ENCODE measurements around the gene NR1D2. TPM values are rescaled to one million over a fixed set of nuclear protein-coding genes. Genes with fewer than 3 reads are reported as not detected.
A peak's percentile ranks its signal among the peaks of the same experiment; 100 is the strongest.

Gene NR1D2
- total RNA-seq, 1 experiment from 2014 or later = 24.0 TPM

- Histone ChIP-seq H4K20me1 (ENCODE audit: control insufficient read depth, insufficient read depth, insufficient read length) (no peaks in the 10 kb centered on the region), H3K9me3 (ENCODE audit: control insufficient read depth, low read depth, low read length) (no peaks in the 10 kb centered on the region), H3K79me1 (ENCODE audit: insufficient read depth, low read depth, low read length, poor library complexity, severe bottlenecking) (peaks cover 3% of the 10 kb centered on the region), H2BK5ac (ENCODE audit: insufficient read length, low read length) (no peak overlapping the region), H3K14ac (ENCODE audit: insufficient read depth, low read length) (no peak overlapping the region), H2AK5ac (ENCODE audit: insufficient read length, low read length) (no peak overlapping the region), H4K5ac (ENCODE audit: insufficient read length, low read depth, low read length) (no peak overlapping the region), H3K9ac (ENCODE audit: extremely low read depth, insufficient read length, low read length) (no peak overlapping the region), H4K91ac (ENCODE audit: insufficient read length, low read depth, low read length) (no peak overlapping the region), H3K27ac (ENCODE audit: insufficient read length, low read depth, low read length) (no peak overlapping the region), H2BK120ac (ENCODE audit: low read depth, low read length, poor library complexity, severe bottlenecking) (no peak overlapping the region), H2AFZ (ENCODE audit: low read length) (no peak overlapping the region), H3K4me2 (ENCODE audit: insufficient read depth, insufficient read length, low read length) (no peak overlapping the region), H3K23me2 (ENCODE audit: insufficient read length, low read depth, low read length, poor library complexity, severe bottlenecking) (peaks cover 4% of the 10 kb centered on the region), H3T11ph (ENCODE audit: low read length) (no peak overlapping the region), H3K4ac (ENCODE audit: low read depth, low read length) (no peak overlapping the region), H3K79me2 (ENCODE audit: insufficient read depth, low read length) (peaks cover 7% of the 10 kb centered on the region; the same call in 1 of the 2 replicates), H3K27me3 (ENCODE audit: insufficient read depth, low read length) (no peaks in the 10 kb centered on the region), H4K8ac (replicated peaks; ENCODE audit: insufficient read length, low read depth, low read length) (no peak overlapping the region), H3K4me1 (ENCODE audit: insufficient read depth, low read length) (no peaks in the 10 kb centered on the region; the same call in 1 of the 2 replicates), H2BK12ac (ENCODE audit: insufficient read length, low read depth, low read length) (no peak overlapping the region), H2BK20ac (ENCODE audit: low read depth, low read length, poor library complexity, severe bottlenecking) (no peak overlapping the region), H3K18ac (ENCODE audit: insufficient read length, low read depth, low read length) (no peak overlapping the region), H3K23ac (ENCODE audit: insufficient read length, low read depth, low read length) (no peak overlapping the region), H2BK15ac (ENCODE audit: low read depth, low read length) (no peak overlapping the region), H3K56ac (ENCODE audit: insufficient read length, low read depth, low read length) (no peak overlapping the region)
- no CpG with 5 or more reads among the region's 3 CpGs for WGBS (ENCODE audit: extremely low coverage, insufficient read length, low lambda C conversion rate)
- Mint-ChIP-seq H3K9me3 (no peaks in the 10 kb centered on the region), H3K27ac (peak overlapping the region in 2 of 3 experiments; percentile 62 to 70; a peak in 3 of 7 replicates), H3K27me3 (ENCODE audit: low read depth) (no peaks in the 10 kb centered on the region; the same call in 1 of the 2 replicates), H3K4me1 (peaks cover 24 to 26% of the 10 kb centered on the region in 2 experiments), H3K36me3 (ENCODE audit: insufficient read depth in 1 of 3, low read depth in 3 of 3) (peaks cover 31 to 48% (median 39%) of the 10 kb centered on the region in 3 experiments), H3K4me3 (no peak overlapping the region)
- no peak for TF ChIP-seq CTCF (conservative IDR thresholded peaks at IDR 0.05)
- DNase-seq = no peak
Observed at GRCh38 chr3:23921052-23921511, 24.0 kb upstream of the NR1D2 start.
